HG02981 (cell line): ENCODE data around the gene PIEZO1.

Experiments used
- ATAC-seq: cut with Tn5 transposase; IDR thresholded peaks from one replicate; pipeline ENCODE4 v1.9.1; 2021; ENCODE audit warnings: mild to moderate bottlenecking, moderate library complexity; ENCODE audit not compliant: unreplicated experiment

The PIEZO1 gene

GRCh38 chr16:88705801-88706228 lies 79.2 kb downstream of the PIEZO1 start:
- peak; percentile 16 for ATAC-seq

DNA sequence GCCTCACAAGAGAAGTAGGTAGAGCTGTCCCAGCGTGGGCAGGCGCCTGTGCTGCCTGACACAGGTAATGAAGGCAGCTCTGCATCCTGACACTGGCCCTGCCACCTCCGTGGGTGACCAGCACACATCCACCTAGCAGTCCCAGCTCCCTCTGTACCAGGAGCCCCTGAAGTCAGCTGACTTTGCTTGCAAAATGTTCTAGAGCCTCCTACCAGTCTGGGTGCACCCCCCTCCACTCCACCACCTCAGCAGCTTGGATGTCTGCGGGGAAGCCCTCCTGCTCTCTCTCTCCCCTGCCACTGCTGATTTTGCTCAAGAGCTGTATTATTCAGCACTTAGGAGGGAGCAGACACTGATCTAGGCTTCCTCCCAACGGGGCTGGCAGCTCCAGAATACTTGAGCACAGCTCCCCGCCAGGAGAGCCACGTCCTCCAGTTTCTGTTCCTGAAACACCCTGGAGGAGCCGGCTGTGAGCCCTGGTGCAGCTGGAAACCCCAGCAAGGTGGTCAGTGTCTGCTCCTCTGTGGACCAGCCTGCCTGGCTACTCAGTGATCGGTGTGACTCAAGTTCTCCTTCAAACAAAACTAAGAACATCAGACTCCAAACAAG lies 79.8 kb downstream of the PIEZO1 start:
- no peak for ATAC-seq

DNA sequence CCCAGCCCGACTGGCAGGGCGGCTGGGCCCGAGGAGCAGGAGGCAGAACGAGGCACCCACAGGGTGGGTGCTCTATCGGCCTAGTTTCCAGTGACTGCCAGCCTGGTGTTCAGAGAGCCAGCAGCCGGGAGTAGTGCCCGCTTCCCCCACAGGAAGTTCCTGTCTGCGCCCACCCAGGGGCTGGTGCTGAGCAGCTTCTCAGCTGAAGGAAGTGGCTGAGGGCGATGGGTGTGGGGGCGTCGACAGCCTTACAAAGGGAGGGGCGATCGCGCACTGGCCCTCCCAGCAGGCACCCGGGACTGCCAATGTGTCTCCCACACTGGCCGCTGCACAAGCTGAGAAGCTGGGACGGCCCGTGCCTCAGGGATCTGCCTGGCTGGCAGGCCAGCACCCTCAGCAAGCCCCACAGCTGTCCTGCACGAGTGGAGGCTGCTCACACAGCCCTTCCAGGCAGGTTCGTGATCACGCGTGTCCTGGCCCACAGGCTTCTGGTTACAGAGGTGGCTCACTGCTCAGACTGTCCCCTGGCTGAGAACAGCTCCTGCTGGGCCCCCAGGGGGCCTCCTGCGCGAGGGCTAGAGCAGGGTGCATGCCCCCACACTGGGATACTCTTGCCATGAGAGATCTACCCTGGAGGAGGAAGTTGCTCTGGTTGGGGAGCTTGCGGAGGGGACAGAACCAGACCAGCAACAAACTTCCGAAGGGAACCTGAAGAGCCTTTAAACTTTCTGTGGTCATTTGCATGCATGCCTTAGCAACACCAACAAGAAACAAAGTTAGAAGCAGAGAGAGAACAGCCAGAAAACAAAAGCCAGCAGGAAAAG lies 81.3 kb downstream of the PIEZO1 start:
- no peak for ATAC-seq

DNA sequence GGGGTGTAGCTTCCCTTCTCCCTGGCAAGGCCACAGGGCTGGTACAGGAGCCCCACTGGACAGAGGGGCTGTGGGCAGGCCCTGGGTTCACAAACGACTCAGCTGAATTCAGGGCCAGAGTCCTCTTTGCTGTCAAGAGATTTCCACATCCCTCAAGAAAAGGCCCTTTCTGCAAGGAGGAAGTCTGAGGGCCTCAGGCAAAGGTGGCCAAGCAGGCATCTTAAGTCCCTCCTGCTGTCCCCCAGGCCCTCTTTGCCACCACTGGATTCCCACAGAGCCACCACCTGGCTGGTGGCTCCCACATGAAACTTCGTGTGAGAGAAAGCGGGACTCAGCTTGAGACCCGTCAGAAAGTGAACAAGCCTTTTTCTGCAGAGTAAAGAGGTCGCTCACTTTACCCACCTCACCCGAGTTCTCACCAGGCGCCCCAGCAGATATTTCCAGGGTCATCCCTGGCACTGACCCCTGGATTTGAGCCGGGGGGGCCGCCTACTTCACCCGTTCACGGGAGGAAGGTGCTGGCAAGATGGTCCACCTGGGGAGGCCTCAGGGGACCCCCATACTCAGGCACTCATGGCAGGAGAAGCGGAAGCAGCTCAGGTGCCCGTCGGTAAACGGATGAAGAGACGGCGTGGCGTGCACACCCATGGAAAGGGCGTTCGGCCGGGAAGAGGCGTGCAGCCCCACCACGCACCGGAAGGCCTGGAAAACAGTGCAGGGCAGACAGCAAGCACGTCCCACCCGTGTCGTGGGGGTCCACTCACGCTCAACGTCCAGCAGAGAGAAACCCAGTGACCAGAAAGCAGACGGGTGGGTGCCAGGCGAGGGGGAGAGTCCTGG lies 82.4 kb downstream of the PIEZO1 start:
- no peak for ATAC-seq

DNA sequence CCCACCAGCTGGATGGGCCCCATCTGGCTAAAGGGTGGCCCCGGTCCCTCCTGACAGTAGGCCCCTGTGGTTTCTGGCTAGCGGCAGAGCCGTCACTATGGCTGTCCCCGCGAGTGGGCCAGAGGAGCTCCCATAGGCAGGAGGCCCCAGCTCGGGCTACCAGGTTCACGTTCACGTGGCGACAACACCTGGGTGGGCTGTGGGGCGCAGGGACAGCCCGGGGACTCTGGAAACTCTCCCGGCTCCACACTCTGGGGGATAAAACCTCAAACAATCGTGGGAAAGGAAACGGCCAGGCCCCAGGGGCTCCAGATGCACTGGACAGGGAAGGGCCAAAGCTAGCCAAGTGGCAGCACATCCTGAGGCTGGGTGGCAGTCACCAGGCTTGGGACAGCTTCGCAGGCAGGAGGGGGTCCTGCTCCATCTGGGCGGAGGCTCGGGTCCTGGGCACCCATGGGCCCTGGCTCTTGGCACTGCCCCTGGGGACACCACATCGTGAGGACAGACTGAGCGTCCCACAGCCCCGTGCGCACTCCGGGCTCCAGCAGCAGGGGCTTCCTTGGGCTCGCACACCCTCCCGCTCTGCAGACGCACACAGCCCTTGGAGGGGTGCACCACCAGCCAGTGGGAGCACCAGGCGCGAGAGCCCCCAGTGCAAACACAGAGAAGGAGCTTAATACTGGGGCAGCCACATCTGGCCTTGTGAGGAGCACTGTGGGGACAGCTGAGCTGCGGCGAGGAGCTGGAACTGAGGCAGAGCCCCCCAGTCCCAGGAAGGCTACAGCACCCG lies 83.2 kb downstream of the PIEZO1 start:
- ATAC-seq, result no peak

DNA sequence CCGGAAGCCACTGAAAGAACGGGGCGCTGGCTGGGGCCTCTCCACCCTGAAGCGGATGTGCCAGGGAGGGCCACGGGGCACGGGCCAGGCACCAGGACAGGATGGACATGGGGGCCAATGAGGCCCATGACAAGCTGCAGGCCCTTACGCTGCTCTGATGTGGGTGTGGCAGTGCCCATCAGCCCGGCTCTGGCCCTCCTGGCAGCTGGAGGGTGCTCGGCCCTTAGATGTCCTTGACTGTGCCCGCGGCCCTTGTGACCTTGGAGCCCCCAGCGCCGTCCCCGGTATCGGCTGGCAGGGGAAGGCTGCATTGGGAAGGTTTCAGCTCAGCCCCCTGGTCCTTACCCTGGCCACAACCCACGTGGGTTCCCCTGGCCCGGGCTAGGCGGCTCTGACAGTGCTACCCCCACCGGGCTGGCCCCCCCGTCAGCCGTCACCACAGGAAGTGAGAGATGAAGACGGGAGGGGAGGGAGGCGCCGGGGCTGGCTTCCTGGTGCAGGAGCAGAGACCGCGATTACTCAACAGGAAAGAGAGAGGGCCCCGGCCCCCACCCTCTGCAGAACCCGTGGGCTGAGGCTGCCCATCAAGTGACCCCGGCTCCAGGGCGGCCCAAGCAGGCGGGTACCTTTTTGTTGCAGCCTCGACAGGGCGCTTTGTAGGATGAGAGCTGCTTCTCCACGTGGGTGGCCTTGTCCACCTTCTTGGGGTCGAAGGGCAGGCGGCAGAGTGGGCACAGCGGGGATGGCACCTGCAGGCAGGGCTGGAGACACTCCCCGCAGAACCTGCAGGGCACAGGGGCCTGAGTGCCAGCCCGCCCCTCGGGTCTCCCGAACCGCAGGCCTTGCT lies 84.2 kb downstream of the PIEZO1 start:
- peak; percentile 71 for ATAC-seq

DNA sequence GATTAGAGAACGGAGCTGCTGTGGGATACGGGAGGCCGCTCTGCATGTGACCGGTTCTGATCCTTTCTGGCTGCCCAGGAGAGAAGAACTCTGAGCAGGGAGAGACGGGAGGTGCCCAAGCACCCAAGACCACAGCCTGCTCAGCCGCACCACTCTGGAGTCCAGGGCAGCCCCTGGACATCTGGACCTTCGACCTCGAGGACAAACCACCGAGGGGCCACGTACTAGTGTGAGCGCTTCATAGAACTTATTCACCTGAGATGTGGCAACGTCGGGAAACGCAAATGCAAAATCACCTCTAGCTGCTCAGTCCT lies 84.7 kb downstream of the PIEZO1 start:
- ATAC-seq, result no peak

DNA sequence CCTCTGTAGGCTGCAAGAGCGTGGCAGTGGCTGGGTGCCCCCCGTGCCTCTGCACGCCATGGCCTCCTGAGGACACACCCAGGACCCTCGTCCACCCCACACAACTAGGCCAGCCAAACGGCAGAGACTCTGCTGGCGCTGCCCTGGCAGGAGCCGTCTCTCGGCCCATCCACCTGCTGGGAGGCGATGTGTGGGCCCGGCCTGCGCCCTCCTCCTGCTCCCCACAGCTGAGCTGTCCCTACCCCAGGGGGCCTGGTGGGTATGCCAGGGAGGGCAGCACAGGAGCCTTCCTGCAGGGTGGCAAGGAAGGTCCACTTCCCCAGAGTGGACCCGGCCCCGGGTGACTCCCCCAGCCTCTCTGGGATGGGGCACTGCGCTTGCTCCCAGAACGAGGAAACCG lies 85.8 kb downstream of the PIEZO1 start:
- ATAC-seq, result no peak

DNA sequence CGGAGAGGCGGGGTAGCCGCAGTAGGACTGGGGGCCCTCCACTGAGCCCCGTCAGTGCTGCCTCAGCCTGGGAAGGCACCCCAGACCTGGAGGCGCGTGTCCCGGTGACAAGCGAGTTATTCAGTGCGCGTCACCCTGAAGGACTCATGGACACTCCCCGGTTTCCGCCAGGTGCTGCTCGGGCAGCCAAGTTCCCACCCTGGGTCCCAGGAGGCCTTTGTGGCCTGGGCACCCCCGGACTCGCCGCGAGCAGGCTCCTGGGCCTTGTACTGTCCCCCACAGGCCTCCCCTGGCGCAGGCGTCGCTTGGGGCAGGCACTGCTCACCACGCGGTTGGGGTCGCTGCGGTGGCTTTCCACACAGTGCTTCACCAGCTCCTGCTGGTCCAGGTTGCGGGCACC lies 86.4 kb downstream of the PIEZO1 start:
- ATAC-seq, result no peak

GRCh38 chr16:88697831-88698615 lies 87.0 kb downstream of the PIEZO1 start:
- no peak for ATAC-seq

- ATAC-seq, result no peak
These were observed 87.7 kb downstream of the PIEZO1 start for GRCh38 chr16:88697116-88697830.

DNA sequence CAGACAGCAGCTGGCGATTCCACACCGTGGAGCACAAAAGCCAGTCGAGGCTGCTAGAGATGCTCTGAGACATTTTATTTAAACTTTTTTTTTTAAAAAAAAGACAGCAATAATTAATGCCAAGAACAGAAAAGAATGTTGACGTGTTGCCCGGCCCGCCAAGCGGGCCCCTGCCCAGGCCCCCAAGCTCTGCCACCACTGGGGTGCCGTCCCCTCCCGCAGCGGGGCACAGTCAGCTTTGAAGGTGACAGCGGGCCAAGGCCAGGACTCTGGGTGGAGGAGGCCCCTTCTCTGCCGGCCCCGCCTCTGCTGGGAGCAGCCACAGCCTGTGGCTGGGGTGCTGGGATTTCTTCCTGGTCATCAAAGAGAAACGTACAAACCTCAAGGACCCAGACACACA lies 88.6 kb downstream of the PIEZO1 start:
- no peak for ATAC-seq

GRCh38 chr16:88695753-88696152 lies 89.3 kb downstream of the PIEZO1 start:
- ATAC-seq, result no peak

- ATAC-seq, result no peak
These were observed 89.8 kb downstream of the PIEZO1 start for GRCh38 chr16:88695218-88695617.

DNA sequence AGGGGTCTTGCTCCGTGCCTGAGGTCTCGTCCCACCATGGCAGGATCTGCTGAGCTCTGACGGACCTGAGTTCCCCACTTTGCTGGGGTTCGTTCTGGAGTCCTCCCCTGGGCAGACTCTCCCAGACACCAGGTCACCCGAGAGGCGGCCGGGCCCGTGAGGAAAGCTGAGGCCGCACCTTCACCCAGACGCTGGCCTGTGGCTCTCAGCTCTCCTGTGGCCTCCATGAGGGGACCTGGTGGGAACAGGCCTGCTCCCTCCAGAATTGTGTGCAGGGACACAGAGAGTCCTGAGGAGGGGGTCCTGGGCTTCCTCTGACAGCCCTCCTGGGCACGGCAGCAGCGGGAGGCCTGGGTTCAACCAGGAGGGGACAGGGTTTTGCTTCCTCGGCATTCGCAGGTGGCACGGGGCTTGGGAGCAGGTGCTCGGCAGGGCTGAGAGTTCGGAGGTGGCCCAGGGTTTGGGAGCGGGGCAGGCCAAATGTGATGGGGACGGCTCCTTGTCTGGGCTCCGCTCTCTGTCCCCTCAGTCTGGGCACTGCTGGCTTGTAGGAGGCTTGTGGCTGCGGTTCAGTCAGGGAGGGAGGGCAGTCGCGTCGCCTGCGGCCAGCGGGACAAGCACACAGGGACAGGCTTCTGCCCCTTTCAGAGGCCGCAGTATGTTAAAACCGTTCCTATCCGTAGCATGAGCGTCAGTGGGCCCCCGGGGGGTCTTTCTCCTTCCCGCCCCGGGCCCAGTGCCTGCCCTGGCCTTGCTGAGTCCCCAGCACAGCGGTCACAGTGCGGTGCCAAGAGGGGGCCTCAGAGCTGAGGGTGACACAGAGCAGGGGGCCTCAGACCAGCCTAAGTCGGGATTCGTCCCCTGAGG lies 90.6 kb downstream of the PIEZO1 start:
- no peak for ATAC-seq

DNA sequence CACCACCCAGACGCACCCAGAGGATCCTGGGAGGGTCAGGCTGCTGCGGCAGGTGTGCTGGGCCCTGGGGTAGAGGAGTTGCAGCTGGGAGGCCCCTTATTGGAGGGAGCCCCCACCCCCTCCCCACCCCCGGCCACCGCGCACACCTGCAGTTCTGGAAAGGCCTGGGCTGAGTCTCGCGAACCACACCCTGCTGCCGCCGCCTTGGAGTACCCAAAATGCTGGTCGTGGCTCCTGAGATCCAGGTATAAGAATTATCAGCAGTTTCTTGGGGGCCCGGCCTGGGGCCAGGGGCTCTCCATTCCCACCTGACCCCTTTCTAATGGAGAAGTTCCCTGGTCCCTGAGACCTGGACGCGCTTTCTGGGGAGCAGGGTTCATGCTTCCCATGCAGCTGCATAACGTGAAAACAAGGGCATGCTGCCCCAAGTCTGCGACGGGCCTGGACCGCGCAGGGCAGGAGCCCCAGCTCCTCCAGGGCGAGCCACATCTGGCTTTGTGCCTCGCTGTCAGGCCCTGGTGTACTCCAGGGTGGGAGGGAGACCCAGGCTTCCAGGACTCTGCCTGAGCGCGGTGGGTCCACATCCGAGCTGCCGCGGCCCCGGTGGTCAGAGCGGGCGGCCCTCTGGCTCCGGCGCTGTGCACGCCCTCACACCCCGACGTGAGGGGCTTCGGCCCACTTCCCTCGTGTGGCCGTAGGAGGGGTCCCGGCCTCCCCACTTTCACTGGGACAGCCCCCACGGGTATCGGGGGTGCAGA lies 91.4 kb downstream of the PIEZO1 start:
- no peak for ATAC-seq

- ATAC-seq, result no peak
These were observed 92.2 kb downstream of the PIEZO1 start for GRCh38 chr16:88692861-88693260.
